GM23338 (cell line): Measurements from ENCODE around the gene TTC8.

ENCODE experiments used
- EZH2 ChIP-seq: fragments of 200-600 bp; sonication (generic); IDR thresholded peaks from one replicate; pipeline ENCODE4 v1.8.0; 2017; ENCODE audit warnings: antibody characterized with exemption, mild to moderate bottlenecking, low read depth; ENCODE audit not compliant: unreplicated experiment
- EZH2phosphoT487 ChIP-seq: fragments of 200-600 bp; sonication (generic); IDR thresholded peaks from one replicate; pipeline ENCODE4 v1.8.1; 2018; ENCODE audit warnings: antibody characterized with exemption; ENCODE audit not compliant: unreplicated experiment
- JUNB ChIP-seq: IDR thresholded peaks from one replicate; pipeline ENCODE4 v1.6.1; 2016; ENCODE audit warnings: antibody characterized with exemption; ENCODE audit not compliant: unreplicated experiment
- POLR2AphosphoS5 ChIP-seq: IDR thresholded peaks from 2 replicates; pipeline ENCODE4 v1.6.1; 2016; ENCODE audit warnings: antibody characterized with exemption, low read depth
- TF ChIP-seq, protein P1 (sequence below), 2 experiments: fragments of 200-600 bp in 1 of 2; sonication (generic) in 1 of 2; conservative IDR thresholded peaks; 2 replicates each; pipeline versions ENCODE4 v1.5.1 to v1.6.1; 2016 to 2017; ENCODE audit warnings: antibody characterized with exemption in 2 of 2, low read depth in 2 of 2, mild to moderate bottlenecking in 2 of 2, moderate library complexity in 1 of 2
- TF ChIP-seq, protein P2 (sequence below): IDR thresholded peaks from one replicate; pipeline ENCODE4 v1.6.1; 2018; ENCODE audit warnings: antibody characterized with exemption; ENCODE audit not compliant: unreplicated experiment

- TF ChIP-seq, protein P1, sequence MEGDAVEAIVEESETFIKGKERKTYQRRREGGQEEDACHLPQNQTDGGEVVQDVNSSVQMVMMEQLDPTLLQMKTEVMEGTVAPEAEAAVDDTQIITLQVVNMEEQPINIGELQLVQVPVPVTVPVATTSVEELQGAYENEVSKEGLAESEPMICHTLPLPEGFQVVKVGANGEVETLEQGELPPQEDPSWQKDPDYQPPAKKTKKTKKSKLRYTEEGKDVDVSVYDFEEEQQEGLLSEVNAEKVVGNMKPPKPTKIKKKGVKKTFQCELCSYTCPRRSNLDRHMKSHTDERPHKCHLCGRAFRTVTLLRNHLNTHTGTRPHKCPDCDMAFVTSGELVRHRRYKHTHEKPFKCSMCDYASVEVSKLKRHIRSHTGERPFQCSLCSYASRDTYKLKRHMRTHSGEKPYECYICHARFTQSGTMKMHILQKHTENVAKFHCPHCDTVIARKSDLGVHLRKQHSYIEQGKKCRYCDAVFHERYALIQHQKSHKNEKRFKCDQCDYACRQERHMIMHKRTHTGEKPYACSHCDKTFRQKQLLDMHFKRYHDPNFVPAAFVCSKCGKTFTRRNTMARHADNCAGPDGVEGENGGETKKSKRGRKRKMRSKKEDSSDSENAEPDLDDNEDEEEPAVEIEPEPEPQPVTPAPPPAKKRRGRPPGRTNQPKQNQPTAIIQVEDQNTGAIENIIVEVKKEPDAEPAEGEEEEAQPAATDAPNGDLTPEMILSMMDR (conservative IDR thresholded peaks at IDR 0.05; ENCODE audit: low read depth in 2 of 2) = no peak
- TF ChIP-seq EZH2 = no peak
- TF ChIP-seq POLR2AphosphoS5 = no peak
- TF ChIP-seq, protein P2, sequence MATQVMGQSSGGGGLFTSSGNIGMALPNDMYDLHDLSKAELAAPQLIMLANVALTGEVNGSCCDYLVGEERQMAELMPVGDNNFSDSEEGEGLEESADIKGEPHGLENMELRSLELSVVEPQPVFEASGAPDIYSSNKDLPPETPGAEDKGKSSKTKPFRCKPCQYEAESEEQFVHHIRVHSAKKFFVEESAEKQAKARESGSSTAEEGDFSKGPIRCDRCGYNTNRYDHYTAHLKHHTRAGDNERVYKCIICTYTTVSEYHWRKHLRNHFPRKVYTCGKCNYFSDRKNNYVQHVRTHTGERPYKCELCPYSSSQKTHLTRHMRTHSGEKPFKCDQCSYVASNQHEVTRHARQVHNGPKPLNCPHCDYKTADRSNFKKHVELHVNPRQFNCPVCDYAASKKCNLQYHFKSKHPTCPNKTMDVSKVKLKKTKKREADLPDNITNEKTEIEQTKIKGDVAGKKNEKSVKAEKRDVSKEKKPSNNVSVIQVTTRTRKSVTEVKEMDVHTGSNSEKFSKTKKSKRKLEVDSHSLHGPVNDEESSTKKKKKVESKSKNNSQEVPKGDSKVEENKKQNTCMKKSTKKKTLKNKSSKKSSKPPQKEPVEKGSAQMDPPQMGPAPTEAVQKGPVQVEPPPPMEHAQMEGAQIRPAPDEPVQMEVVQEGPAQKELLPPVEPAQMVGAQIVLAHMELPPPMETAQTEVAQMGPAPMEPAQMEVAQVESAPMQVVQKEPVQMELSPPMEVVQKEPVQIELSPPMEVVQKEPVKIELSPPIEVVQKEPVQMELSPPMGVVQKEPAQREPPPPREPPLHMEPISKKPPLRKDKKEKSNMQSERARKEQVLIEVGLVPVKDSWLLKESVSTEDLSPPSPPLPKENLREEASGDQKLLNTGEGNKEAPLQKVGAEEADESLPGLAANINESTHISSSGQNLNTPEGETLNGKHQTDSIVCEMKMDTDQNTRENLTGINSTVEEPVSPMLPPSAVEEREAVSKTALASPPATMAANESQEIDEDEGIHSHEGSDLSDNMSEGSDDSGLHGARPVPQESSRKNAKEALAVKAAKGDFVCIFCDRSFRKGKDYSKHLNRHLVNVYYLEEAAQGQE = no peak
- TF ChIP-seq EZH2phosphoT487 = no peak
- TF ChIP-seq JUNB = no peak
These were observed 3.1 kb upstream of the TTC8 start for GRCh38 chr14:88821378-88821777.
